Activated CD4-positive, alpha-beta T cell treated with anti-CD3 and anti-CD28 coated beads for 4 hours (primary cell): ENCODE results near the gene PXMP2.

Experiments
- DNase-seq, 2 donors: peaks; one replicate each; pipeline ENCODE4 v3.0.0-alpha.2; 2020

The PXMP2 gene

DNA sequence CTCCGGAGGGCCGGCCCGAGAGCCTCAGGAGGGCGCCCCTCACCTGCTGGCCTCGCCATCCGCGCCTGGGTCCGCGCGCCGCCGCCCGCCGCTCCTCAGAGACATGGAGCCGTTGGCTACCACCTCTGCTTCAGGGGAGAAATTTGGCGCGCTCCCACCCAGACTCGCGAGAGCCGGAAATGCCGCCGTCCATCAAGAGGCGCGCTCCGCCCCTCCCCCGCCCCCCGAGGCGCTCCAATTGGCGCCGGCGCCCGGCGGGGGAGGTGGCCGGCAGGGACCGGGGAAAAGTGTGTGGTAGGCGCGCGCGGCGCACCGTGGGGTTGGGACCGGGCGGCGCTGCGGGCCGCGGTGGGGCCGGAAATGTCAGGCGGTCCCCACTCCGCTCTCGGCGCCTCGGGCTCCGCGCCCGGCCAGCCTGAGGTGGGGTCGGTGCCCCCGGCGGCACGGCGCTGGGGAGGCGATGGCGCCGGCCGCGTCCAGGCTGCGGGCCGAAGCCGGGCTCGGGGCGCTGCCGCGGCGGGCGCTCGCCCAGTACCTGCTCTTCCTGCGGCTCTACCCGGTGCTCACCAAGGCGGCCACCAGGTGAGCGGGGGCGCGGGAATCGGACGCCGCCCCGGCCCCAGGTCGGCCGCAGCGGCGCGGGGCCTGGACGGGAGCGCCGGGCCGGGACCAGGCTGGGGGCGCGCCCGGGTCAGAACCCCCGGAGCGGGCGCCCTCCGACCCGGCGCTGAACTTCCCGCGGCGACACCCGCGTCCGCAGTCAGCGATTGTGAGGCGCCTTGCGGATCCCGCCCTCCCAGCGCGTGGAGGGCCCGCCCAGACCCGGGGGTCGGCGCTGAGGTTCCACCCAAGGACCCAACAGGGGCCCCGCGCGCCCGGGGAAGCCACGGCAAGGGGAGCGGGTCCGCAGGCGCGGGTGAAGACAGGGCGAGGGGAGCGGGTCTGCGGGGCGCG, at the start of gene PXMP2, which contains the start of gene POLE:
Gene PXMP2, plus strand, starts transcription at position 377 of the 954 bp plus-strand sequence. Its CDS starts 84 bp downstream, at position 461.
Gene POLE, minus strand, starts transcription at position 132 of the 954 bp plus-strand sequence. Its CDS starts 27 bp downstream, at position 105.
- peak; percentile 93 to 94 for DNase-seq

DNA sequence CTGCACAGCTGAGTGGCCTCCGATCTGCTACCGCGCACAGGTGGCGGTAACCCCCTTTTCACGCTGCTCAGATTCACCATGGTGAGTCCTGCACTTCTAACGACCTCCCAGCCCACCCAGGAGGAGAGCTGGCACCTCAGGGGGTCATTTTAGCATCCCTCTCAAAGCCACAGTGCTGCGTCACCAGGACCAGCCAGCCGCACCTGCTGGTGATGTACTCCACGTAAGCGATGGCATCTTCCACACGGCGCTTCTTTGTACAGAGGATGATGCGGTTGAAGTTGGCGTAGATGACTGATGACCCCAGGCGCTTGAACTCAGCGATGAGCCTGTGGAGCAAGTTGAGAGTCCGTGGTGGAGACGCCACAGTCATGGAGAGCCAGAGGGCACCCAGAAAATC, 49.6 kb upstream of the PXMP2 start:
- DNase-seq, result no peak

DNA sequence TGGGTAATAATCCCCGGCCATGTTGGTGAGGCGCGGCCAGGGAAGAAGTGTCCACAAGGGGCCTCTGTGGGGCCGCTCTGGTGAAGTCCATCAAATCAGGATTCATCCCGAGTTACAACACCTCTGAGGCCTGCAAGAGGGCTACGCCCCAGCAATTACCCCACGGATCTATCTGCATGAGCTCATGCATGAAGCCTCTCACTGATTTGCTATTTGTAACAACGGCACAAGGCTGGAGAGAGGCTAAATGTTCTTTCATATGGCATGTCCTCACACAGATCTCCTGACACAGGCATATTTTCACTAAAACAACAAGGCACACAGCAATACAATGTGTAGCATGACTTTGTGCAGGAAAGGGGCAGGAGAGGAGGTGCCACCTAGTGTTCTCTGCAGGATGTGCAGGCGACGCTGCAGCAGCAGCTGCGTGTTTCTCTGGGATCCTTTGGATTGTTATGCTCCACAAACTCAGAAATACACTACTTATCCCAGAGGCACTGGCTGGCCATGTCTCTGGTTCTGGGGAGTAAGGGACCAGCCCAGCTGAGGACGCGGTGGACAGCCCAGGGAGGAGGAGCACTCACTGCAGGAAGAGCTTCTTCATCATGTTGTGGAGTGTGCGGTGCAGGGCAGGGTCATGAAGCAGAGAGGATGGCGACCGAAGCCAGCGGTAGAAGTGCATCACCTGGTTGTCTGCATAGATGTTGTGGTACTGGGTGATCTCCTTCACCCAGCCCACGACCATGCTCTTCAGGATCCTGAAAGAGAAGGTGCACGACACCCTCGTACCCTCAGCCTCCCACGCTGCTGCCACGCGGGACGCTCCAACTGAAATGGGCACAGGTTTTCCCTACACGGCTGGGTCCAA, 48.6 kb upstream of the PXMP2 start:
- DNase-seq, result no peak

- DNase-seq, result no peak
Measured at GRCh38 chr12:132639956-132640520, 47.3 kb upstream of the PXMP2 start.

DNA sequence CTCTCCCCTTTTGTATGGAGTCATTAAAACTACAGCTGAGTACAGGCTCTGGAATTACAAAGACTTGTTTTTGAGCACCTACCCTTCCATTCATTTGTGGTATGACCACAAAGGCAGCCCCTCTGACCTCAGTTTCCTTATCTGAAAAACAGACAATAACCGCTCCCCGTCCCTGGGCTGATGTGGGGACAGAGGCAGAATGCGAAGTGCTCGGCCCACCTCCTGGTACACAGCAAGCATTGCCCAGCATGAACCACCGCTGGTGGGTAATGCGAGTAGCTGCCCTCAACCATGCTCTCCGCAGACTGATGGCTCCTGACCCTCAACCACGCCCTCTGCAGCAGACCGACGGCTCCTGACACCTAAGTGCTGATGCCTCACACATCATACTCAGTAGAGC, 46.5 kb upstream of the PXMP2 start:
- no peak for DNase-seq

DNA sequence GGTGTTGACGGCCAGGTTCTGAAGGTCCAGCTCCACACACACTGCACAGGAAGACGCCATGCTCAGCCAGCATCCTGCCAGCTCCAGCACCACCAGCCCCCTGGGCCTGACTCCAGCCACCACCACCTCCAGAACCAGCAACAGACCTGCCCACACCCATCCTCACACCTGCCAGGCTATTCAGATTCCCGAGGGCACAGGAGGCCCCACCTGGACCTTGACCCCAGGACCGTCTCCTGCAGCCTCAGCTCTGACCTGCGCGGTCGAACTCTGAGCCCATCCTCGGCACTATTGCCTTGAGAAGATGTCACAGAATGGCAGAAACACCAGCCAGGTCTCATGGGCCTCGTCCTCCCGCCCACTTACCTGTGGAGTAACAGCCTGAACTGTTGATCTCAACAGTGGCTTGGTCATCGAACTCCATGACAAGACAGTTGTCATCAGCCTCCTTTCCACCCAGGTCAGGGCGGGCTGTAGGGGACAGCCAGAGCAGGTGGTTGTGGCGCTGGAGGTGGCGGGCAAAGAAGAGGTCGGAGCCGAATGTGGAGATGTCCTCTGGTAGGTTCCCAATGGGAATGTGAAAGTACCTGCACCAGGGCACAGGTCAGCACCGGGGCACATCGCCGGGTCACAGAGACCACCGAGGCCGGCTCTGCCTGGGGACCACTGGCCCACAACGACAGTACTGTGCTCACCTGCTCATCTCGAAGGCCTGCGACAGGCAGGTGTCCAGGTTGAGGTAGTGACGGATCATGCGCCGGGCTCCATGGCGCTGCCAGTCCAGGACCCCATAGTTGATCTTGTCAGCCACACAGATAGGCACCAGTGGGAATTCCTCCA, 45.4 kb upstream of the PXMP2 start:
- DNase-seq, result no peak

DNA sequence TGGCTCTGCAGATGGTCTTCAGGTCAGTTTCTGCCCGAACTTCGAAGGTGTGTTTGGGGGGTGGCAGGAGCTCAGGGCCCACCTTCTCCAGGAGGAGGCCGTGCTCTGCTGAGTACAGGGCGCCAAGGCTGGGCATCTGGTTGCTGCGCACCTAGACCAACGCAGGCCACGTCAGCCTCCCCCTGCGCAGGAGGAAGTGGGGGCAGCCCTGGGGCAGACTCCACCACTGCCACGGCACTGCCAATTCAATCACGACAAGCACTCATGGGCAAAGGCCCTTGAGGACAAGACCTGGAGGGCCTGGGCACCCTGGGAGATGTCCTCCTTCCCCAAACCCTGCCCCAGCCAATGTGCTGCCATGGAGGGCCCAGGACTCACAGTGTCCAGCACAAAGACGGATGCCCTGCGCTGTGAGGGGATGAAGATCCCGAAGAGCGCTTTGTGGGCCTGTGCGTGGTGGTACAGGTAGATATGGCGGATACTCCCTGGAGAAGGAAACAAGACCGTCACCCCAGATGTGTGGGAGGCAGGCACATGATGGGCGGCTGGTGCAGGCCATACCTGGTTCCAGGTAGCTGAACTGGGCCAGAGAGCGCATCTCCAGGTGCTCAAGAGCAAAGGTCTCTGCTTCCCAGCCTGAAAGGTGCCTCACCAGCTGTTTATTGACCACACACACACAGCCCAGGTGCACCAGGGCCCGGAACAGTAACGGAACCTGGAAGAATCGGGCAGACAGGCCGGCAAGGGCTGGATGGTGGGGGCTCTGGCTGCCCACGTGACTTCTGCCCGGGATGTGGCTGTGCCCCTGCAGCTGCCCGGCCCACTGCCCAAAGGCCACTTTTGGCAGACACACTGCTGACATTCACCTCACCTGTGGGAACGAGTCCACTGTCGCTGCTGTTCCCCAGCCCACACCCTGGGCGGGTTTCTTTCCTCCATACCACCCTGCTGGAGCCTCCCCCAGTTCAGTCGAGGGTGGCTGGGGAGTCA, 44.2 kb upstream of the PXMP2 start:
- no peak for DNase-seq

DNA sequence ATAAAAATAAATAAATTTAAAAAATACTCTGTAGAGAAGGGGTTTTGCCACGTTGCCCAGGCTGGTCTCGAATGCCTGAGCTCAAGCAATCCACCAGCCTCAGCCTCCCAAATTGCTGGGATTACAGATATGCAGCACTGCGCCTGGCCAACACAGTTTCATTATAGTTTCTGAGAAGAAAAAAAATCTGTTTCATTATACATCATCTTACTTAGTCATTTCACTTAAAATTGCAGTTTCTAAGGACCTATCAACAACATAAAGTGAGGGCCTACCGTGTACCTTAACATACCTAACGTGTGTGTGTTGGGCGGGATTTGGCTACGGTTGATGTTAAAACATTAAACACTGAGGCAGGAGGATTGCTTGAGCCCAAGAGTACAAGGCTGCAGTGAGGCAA, 40.5 kb upstream of the PXMP2 start:
- DNase-seq, result no peak

DNA sequence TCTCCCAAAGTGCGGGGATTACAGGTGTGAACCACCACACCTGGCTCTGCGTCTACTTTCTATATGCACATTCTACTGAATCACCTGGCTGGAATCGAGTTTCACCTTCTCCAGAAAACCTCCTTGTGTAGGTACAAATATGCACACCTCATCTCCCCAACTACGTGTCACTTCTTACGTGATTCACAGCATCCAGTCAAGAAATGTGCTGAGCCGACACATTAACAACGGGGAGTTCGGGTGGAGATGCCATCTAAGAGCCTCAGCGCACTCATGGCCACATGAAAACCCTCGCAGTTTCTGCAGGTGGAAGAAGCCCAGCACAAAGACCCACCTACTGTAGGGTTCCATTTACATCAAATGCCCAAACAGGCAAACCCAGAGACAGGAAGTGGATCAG, 39.5 kb upstream of the PXMP2 start:
- no peak for DNase-seq

GRCh38 chr12:132648616-132649225, 38.7 kb upstream of the PXMP2 start:
- DNase-seq, result no peak

- DNase-seq, result no peak
Measured at GRCh38 chr12:132649226-132649945, 38.0 kb upstream of the PXMP2 start.

DNA sequence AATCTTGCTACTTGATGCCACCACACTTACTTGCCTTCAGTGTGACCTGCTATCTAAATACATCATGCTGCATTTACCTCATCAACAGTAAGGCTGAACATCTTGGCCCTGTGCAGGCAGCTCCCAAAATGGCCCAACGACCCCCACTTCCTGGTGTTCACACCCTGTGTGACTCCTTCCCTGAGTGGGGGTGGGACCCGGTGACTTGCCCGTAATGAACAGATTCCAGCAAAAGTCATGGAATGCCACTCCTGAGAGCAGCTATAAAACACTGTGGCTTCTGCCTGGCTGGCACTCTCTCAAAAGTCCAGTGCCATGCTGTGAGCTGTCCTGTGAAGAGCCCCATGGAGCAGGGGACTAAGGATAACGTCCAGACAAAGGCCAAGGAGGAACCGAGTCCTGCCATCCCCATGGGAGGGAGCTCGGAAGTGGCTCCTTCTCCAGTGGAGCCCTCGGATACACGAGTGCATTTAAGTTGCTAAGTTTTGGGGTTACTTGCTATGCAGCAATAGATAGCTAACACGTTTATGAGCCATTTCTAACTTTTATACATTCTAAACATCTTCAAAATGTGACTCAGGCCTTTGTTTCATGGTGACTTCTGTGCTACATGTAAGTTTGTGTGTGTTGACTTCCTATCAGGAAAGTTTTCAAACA, 35.8 kb upstream of the PXMP2 start:
- no peak for DNase-seq

GRCh38 chr12:132653567-132654290, 33.7 kb upstream of the PXMP2 start:
- DNase-seq, result no peak

DNA sequence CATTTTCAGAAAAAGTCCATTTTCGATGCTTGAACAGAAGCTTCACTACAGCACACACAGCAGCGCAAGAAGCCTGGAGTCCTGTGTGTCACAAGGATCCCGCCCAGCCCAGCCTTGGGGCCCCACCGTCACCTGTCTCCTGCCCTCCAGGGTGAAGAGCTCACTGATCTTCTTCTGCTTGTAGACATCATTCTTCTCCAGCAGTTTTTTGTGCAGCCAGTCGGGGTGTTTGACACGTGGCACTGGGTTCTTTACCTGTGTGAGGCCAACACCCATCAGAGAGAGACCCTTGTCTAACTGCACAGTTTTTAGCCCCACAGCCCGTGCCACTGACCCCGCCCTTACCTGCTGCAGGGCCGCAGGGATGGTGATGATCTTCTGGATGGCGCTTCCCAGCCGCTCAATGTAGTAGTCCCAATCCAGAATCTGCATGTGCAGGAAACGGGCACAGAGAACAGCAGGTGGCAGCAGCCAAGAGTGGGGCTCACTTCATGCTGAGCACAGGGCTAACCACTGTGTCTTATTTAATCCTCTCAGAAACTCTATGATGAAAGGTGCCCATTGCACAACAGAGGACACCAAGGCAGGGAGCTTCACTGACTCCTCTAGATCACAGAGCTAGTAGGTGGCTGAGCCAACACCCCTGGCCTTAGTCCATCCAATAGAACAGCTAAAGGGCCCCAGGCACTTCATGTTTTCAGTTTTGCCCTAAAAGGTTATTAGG, 30.2 kb upstream of the PXMP2 start:
- no peak for DNase-seq

GRCh38 chr12:132658149-132658894, 29.1 kb upstream of the PXMP2 start:
- no peak for DNase-seq

GRCh38 chr12:132659146-132659545, 28.2 kb upstream of the PXMP2 start:
- no peak for DNase-seq

DNA sequence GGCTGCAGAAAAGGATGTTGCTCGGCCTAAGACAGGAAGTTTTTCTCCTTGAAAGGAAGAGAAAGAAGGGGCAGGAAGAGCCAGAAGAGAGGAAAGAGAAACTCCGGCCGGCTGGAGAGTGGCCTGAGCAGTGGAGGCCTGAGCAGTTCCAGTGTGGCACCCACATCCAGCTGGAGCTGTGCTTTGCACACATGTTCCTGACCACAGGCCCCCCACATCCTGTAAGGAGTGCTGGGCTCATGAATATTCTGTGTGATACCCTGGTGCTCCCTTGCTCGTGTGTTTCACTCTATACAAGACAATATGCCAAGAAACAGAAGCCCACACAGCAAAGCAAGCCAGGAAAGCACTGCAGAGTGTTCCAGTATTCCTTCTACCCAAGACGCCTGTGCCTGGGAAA, 27.3 kb upstream of the PXMP2 start:
- DNase-seq, result no peak
